ENCODE data around the gene PRR29.

The PRR29 gene

GRCh38 chr17:64039106-64039400 lies 40.9 kb downstream of the PRR29 start:
- DNase-seq: no peak

- no peak for DNase-seq
Measured at GRCh38 chr17:64040206-64040605, 42.1 kb downstream of the PRR29 start.

GRCh38 chr17:64041912-64042311 lies 43.8 kb downstream of the PRR29 start:
- no peak for DNase-seq

- no peak for DNase-seq
Measured at GRCh38 chr17:64042700-64043485, 44.7 kb downstream of the PRR29 start.

- DNase-seq: no peak
Measured at GRCh38 chr17:64045176-64045575, 47.0 kb downstream of the PRR29 start.

GRCh38 chr17:64048805-64049204 lies 50.7 kb downstream of the PRR29 start:
- no peak for DNase-seq

GRCh38 chr17:64051153-64051552 lies 53.0 kb downstream of the PRR29 start:
- DNase-seq: no peak

- DNase-seq: no peak
Measured at GRCh38 chr17:64053101-64053500, 55.0 kb downstream of the PRR29 start.

Measured in nucleus accumbens (tissue), 56 donors.